ENCODE results near the gene ZNF775. TPM values are rescaled to one million over a fixed set of nuclear protein-coding genes. Genes with fewer than 3 reads are reported as not detected.

ZNF775 gene
- total and polyA plus RNA-seq, 2 of the 13 experiments (the other 11 are each of a cell fraction or from before 2014, with no cell fraction given), result 3.1 to 3.2 TPM

DNA sequence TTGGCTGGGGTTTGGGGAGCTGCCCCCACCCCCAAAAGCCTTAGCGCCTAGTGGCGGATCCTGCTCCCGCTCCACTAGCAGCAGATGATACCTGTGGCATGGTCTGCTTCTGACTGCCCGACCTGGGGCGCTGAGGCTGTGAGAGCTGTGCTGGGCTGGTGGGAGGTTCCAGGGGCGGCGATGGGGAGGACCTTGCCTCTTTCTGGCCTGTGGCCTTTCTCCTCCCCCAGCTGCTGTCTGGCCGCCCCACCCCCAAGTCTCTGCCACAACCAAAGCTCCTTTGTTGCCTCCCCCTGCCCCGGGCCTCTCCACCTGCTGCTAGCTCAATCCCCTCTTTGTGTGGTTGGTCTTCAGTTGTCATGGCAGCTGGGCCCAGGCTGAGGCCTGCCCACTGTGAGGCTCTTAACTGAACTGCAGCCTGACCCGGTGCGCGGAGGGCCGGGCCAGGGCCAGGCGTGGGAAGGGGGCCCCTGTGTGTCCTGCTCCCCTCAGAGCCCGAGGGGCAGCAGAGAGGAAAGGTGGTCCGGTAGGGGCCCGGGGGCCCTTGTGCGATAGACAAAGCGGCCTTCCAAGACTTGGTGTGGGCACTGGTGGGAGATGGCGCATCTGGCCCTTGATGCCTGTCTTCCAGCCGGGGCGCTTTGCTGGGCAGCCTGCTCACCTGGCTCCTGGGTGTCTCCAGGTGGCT lies 4.7 kb downstream of the ZNF775 start (continued):
- TF ChIP-seq, protein P1, sequence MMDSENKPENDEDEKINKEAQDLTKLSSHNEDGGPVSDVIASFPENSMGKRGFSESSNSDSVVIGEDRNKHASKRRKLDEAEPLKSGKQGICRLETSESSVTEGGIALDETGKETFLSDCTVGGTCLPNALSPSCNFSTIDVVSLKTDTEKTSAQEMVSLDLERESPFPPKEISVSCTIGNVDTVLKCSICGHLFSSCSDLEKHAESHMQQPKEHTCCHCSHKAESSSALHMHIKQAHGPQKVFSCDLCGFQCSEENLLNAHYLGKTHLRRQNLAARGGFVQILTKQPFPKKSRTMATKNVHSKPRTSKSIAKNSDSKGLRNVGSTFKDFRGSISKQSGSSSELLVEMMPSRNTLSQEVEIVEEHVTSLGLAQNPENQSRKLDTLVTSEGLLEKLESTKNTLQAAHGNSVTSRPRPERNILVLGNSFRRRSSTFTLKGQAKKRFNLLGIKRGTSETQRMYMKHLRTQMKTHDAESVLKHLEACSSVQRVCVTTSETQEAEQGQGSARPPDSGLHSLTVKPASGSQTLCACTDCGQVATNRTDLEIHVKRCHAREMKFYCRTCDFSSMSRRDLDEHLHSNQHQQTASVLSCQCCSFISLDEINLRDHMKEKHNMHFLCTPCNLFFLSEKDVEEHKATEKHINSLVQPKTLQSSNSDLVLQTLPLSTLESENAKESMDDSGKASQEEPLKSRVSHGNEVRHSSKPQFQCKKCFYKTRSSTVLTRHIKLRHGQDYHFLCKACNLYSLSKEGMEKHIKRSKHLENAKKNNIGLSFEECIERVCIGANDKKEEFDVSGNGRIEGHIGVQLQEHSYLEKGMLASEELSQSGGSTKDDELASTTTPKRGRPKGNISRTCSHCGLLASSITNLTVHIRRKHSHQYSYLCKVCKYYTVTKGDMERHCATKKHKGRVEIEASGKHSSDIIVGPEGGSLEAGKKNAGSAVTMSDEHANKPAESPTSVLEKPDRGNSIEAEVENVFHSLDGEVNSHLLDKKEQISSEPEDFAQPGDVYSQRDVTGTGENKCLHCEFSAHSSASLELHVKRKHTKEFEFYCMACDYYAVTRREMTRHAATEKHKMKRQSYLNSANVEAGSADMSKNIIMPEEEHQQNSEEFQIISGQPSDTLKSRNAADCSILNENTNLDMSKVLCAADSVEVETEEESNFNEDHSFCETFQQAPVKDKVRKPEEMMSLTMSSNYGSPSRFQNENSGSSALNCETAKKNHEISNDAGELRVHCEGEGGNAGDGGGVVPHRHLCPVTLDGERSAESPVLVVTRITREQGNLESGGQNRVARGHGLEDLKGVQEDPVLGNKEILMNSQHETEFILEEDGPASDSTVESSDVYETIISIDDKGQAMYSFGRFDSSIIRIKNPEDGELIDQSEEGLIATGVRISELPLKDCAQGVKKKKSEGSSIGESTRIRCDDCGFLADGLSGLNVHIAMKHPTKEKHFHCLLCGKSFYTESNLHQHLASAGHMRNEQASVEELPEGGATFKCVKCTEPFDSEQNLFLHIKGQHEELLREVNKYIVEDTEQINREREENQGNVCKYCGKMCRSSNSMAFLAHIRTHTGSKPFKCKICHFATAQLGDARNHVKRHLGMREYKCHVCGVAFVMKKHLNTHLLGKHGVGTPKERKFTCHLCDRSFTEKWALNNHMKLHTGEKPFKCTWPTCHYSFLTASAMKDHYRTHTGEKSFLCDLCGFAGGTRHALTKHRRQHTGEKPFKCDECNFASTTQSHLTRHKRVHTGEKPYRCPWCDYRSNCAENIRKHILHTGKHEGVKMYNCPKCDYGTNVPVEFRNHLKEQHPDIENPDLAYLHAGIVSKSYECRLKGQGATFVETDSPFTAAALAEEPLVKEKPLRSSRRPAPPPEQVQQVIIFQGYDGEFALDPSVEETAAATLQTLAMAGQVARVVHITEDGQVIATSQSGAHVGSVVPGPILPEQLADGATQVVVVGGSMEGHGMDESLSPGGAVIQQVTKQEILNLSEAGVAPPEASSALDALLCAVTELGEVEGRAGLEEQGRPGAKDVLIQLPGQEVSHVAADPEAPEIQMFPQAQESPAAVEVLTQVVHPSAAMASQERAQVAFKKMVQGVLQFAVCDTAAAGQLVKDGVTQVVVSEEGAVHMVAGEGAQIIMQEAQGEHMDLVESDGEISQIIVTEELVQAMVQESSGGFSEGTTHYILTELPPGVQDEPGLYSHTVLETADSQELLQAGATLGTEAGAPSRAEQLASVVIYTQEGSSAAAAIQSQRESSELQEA (CRISPR knock-in tag; IDR thresholded peaks at IDR 0.05; ENCODE audit: not compliant biosample characterization), result no peak
- TF ChIP-seq TAF1 (CRISPR knock-in tag; IDR thresholded peaks at IDR 0.05) (peak; percentile 97), ZNF333 (CRISPR knock-in tag; IDR thresholded peaks at IDR 0.05; ENCODE audit: borderline replicate concordance) (no peak), ZNF614 (CRISPR knock-in tag; IDR thresholded peaks at IDR 0.05; ENCODE audit: borderline replicate concordance) (peak; percentile 43; the same call in 1 of the 2 replicates), ZNF296 (CRISPR knock-in tag; conservative IDR thresholded peaks at IDR 0.05) (no peak), ZMYM3 (CRISPR knock-in tag; IDR thresholded peaks at IDR 0.05) (peak; percentile 75; the same call in 1 of the 2 replicates), NR2C2 (CRISPR knock-in tag; IDR thresholded peaks at IDR 0.05; ENCODE audit: borderline replicate concordance) (peak; percentile 63)
- TF ChIP-seq, protein P2, sequence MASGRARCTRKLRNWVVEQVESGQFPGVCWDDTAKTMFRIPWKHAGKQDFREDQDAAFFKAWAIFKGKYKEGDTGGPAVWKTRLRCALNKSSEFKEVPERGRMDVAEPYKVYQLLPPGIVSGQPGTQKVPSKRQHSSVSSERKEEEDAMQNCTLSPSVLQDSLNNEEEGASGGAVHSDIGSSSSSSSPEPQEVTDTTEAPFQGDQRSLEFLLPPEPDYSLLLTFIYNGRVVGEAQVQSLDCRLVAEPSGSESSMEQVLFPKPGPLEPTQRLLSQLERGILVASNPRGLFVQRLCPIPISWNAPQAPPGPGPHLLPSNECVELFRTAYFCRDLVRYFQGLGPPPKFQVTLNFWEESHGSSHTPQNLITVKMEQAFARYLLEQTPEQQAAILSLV (CRISPR knock-in tag; IDR thresholded peaks at IDR 0.05; ENCODE audit: borderline replicate concordance), result peak; percentile 80; the same call in 1 of the 2 replicates
- TF ChIP-seq, protein P3, sequence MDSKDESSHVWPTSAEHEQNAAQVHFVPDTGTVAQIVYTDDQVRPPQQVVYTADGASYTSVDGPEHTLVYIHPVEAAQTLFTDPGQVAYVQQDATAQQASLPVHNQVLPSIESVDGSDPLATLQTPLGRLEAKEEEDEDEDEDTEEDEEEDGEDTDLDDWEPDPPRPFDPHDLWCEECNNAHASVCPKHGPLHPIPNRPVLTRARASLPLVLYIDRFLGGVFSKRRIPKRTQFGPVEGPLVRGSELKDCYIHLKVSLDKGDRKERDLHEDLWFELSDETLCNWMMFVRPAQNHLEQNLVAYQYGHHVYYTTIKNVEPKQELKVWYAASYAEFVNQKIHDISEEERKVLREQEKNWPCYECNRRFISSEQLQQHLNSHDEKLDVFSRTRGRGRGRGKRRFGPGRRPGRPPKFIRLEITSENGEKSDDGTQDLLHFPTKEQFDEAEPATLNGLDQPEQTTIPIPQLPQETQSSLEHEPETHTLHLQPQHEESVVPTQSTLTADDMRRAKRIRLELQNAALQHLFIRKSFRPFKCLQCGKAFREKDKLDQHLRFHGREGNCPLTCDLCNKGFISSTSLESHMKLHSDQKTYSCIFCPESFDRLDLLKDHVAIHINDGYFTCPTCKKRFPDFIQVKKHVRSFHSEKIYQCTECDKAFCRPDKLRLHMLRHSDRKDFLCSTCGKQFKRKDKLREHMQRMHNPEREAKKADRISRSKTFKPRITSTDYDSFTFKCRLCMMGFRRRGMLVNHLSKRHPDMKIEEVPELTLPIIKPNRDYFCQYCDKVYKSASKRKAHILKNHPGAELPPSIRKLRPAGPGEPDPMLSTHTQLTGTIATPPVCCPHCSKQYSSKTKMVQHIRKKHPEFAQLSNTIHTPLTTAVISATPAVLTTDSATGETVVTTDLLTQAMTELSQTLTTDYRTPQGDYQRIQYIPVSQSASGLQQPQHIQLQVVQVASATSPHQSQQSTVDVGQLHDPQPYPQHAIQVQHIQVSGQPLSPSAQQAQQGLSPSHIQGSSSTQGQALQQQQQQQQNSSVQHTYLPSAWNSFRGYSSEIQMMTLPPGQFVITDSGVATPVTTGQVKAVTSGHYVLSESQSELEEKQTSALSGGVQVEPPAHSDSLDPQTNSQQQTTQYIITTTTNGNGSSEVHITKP (CRISPR knock-in tag; IDR thresholded peaks at IDR 0.05; ENCODE audit: low read depth), result peak; percentile 76
- TF ChIP-seq, protein P4, sequence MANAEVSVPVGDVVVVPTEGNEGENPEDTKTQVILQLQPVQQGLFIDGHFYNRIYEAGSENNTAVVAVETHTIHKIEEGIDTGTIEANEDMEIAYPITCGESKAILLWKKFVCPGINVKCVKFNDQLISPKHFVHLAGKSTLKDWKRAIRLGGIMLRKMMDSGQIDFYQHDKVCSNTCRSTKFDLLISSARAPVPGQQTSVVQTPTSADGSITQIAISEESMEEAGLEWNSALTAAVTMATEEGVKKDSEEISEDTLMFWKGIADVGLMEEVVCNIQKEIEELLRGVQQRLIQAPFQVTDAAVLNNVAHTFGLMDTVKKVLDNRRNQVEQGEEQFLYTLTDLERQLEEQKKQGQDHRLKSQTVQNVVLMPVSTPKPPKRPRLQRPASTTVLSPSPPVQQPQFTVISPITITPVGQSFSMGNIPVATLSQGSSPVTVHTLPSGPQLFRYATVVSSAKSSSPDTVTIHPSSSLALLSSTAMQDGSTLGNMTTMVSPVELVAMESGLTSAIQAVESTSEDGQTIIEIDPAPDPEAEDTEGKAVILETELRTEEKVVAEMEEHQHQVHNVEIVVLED (CRISPR knock-in tag; IDR thresholded peaks at IDR 0.05; ENCODE audit: borderline replicate concordance), result peak; percentile 60; the same call in 1 of the 2 replicates
